Uterus (tissue), 4 donors: ENCODE data around the gene DLK2. TPM values are rescaled to one million over a fixed set of nuclear protein-coding genes. Genes with fewer than 3 reads are reported as not detected.
"Not testable (repeated sequence)": the region's sequence is repeated elsewhere in the genome, so short reads cannot be mapped to it uniquely, and the experiment has no call there.

Experiments used
- DNase-seq, 2 donors: peaks; one replicate each; pipeline ENCODE4 v3.0.0-alpha.2; 2019 to 2020
- H3K27ac ChIP-seq, 2 donors: fragments of 200-600 bp; sonication (generic); 1 replicate in 1 of 2; 2 replicates in 1 of 2; pipeline ENCODE4 v1.5.1; 2016 to 2018
- H3K27me3 ChIP-seq, 2 donors: fragments of 200-600 bp; sonication (generic); one replicate each; pipeline ENCODE4 v1.5.1; 2018 to 2019; ENCODE audit warnings: control low read depth in 1 of 2
- H3K36me3 ChIP-seq, 2 donors: fragments of 200-600 bp; sonication (generic); one replicate each; pipeline ENCODE4 v1.5.1; 2019; ENCODE audit warnings: control low read depth in 1 of 2
- H3K4me1 ChIP-seq, 2 donors: fragments of 200-600 bp; sonication (generic); one replicate each; pipeline ENCODE4 v1.5.1; 2018 to 2019; ENCODE audit warnings: control low read depth in 1 of 2
- H3K4me3 ChIP-seq, 2 donors: fragments of 200-600 bp; sonication (generic); 1 replicate in 1 of 2; 2 replicates in 1 of 2; pipeline ENCODE4 v1.5.1; 2018 to 2019; ENCODE audit warnings: mild to moderate bottlenecking in 1 of 2
- H3K9me3 ChIP-seq, 2 donors: fragments of 200-600 bp; sonication (generic); one replicate each; pipeline ENCODE4 v1.5.1; 2019; ENCODE audit warnings: control low read depth in 1 of 2
- POLR2A ChIP-seq, 2 donors: fragments of 450-650 bp; IDR thresholded peaks; one replicate each; pipeline ENCODE4 v1.6.1; 2016; ENCODE audit warnings: antibody characterized with exemption in 2 of 2, mild to moderate bottlenecking in 1 of 2, moderate library complexity in 1 of 2
- intact Hi-C: fragments of 100-400 bp; cut with DNase I; formaldehyde crosslinking; loops from one replicate; pipeline ENCODE4 v1.15.1; 2023; ENCODE audit warnings: low total_unique reads
- total RNA-seq, 4 donors: library from RNA; depleted of rRNA in 3 of 4; stranded (reverse); fragments of >200 nt in 3 of 4; gene quantifications; one replicate each; pipeline versions ENCODE4 v1.1.0 to v1.2.4, GENCODE V29; 2014 to 2023
- TF ChIP-seq, protein P1 (sequence below), 4 experiments: fragments of 200-600 bp in 2 of 4; fragments of 450-650 bp in 2 of 4; sonication (generic) in 2 of 4; IDR thresholded peaks; one replicate each; pipeline ENCODE4 v1.5.1; 2016 to 2019; ENCODE audit warnings: antibody characterized with exemption in 4 of 4, mild to moderate bottlenecking in 2 of 4, moderate library complexity in 1 of 4
- donor health status: DM: yes; HTN: yes; CAD: no.

The DLK2 gene
- total RNA-seq, 4 donors from 2014 or later, result 1.9 to 3.3 TPM; not detected in 2

DNA sequence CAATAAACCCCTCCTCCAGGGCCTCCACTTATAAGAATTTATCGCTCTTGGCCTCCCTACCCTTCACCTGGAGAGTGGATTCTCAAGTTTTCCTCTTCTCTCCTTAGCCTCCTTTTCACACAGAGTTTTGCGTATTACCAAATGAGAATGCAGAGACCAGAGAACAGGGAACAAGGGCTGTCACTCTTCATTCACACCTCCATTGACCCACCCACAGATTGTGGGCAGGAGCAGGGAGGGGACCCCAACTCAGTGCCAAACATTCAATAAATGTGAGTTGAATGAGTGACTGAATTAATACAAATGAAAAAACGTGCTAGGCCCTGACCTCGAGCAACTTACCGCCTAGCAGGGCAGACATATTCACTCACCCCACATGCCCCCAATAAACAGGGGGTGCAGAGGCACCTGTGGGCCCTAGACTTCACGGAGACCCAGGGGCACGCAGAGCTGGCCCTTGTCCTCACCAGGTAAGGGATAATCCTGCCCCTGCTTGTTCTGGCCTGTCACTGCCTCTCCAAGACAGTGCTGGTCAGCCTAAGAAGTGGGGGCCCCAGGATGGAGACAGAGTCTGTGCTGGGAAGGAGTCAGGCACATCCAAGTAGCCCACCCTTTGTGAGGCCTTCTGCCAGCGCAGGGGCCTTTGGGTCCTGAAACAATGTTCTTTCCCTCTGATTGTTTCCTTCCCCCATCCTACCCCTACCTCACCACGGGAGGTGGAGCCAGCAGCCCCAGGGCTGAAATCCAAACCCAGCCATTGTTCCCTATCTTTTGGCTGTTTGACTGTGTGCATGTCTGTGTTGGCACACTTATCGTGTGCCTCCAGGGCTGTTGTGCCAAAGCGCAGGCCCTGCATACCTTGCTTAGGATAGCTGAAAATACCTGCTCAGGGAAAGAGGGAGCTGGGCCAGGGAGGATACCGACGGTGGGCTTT, 13.7 kb upstream of the DLK2 start:
- H3K4me1 ChIP-seq, result no peaks in the 10 kb centered on the region
- no peak overlapping the region for H3K4me3 ChIP-seq
- H3K36me3 ChIP-seq, result no peaks in the 10 kb centered on the region
- no peak for DNase-seq
- intact Hi-C loops, result no loop called here
- TF ChIP-seq, protein P1, sequence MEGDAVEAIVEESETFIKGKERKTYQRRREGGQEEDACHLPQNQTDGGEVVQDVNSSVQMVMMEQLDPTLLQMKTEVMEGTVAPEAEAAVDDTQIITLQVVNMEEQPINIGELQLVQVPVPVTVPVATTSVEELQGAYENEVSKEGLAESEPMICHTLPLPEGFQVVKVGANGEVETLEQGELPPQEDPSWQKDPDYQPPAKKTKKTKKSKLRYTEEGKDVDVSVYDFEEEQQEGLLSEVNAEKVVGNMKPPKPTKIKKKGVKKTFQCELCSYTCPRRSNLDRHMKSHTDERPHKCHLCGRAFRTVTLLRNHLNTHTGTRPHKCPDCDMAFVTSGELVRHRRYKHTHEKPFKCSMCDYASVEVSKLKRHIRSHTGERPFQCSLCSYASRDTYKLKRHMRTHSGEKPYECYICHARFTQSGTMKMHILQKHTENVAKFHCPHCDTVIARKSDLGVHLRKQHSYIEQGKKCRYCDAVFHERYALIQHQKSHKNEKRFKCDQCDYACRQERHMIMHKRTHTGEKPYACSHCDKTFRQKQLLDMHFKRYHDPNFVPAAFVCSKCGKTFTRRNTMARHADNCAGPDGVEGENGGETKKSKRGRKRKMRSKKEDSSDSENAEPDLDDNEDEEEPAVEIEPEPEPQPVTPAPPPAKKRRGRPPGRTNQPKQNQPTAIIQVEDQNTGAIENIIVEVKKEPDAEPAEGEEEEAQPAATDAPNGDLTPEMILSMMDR (IDR thresholded peaks at IDR 0.05), result no peak
- no peak for TF ChIP-seq POLR2A (IDR thresholded peaks at IDR 0.05)
- no peaks in the 10 kb centered on the region for H3K9me3 ChIP-seq
- H3K27me3 ChIP-seq, result no peaks in the 10 kb centered on the region
- no peak overlapping the region for H3K27ac ChIP-seq

DNA sequence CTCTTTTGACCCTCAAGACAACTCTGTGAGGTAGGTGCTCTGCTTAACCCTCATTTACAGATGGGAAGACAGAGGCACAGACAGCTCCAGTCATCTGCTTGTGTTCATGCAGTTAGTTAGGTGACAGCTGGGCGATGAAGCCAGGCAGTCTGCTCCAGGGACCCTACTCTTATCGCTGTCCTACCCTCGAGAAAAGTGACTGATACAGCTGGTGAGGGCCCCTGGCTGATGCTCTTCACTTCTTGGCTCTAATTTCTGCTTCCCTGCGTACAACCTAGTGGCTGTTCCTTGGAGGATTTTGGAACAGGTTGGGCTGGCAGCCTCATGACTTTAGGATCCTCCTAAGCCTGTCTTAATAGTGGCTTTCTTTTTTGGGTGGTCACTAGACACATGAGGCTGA, 12.9 kb upstream of the DLK2 start:
- no peak for DNase-seq
- Histone ChIP-seq H3K27me3 (no peaks in the 10 kb centered on the region), H3K27ac (no peak overlapping the region), H3K36me3 (no peaks in the 10 kb centered on the region), H3K4me1 (no peaks in the 10 kb centered on the region), H3K4me3 (no peak overlapping the region), H3K9me3 (no peaks in the 10 kb centered on the region)
- intact Hi-C loops, result no loop called here
- TF ChIP-seq, protein P1 (IDR thresholded peaks at IDR 0.05), result no peak
- no peak for TF ChIP-seq POLR2A (IDR thresholded peaks at IDR 0.05)

DNA sequence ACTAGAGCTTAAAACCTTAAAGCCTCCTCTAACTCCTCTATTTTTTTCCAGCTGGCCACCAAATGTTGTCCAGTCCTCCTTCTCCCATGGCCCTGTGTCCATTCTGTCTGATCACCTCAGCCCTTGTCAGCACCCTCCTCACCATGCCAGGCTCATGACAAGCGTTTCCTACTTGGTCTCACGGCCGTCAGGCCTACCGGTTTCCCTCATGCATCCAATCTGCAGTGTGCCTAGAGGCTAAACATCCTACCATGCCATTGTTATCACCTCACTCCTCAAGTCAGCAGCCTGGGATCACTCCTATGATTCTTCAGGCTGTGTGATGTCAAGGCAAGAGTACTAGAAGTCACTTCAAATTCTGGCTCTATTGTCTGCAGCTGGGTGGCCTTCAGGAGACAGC, 12.4 kb upstream of the DLK2 start:
- intact Hi-C loops, result no loop called here

DNA sequence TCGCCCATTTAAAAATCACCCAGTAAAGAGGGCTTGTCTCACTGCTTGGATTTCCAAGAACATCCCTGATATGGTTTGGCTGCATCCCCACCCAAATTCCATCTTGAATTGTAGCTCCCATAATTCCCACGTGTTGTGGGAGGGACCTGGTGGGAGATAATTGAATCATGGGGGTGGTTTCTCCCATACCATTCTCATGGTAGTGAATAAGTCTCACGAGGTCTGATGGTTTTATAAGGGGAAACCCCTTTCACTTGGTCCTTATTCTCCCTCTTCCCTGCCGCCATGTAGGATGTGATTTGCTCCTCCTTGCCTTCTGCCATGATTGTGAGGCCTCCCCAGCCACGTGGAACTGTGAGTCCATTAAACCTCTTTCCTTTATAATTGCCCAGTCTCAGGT, 11.9 kb upstream of the DLK2 start:
- DNase-seq, H3K27ac ChIP-seq, H3K4me3 ChIP-seq, H3K36me3 ChIP-seq, H3K4me1 ChIP-seq, intact Hi-C loops, H3K9me3 ChIP-seq, H3K27me3 ChIP-seq: not testable (repeated sequence)

More for the DNA sequence above, 12.4 kb upstream of the DLK2 start:
- DNase-seq, result no peak
- Histone ChIP-seq H3K9me3 (no peaks in the 10 kb centered on the region), H3K36me3 (no peaks in the 10 kb centered on the region), H3K4me3 (no peak overlapping the region), H3K4me1 (no peaks in the 10 kb centered on the region), H3K27ac (no peak overlapping the region), H3K27me3 (no peaks in the 10 kb centered on the region)
- TF ChIP-seq, protein P1 (IDR thresholded peaks at IDR 0.05), result no peak
- no peak for TF ChIP-seq POLR2A (IDR thresholded peaks at IDR 0.05)

DNA sequence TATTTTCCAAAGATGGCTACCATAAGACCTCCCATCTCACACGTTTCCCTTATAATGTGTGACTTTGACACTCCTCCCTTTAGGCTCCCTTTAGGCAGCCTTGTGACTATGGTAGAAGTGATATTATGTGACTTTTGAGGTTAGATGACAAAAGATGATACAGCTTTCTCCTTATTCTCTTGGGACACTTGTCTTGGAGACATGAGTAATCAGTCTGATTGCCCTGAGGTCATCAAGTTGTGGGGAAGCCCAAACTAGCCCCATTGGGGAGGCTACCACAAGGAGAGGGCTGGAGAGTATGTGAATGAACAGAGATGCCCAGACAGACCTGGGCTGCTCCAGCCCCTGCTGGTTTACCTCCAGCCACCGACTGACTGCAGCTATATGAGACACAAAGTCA, 10.6 kb upstream of the DLK2 start:
- Histone ChIP-seq H3K4me1 (no peaks in the 10 kb centered on the region), H3K27me3 (no peaks in the 10 kb centered on the region), H3K27ac (no peak overlapping the region), H3K4me3 (no peak overlapping the region), H3K9me3 (no peaks in the 10 kb centered on the region), H3K36me3 (no peaks in the 10 kb centered on the region)
- intact Hi-C loops, result no loop called here
- no peak for DNase-seq
- TF ChIP-seq, protein P1 (IDR thresholded peaks at IDR 0.05), result no peak
- no peak for TF ChIP-seq POLR2A (IDR thresholded peaks at IDR 0.05)
